ENCODE data around the gene BLVRB. TPM values are rescaled to one million over a fixed set of nuclear protein-coding genes. Genes with fewer than 3 reads are reported as not detected.

The BLVRB gene
- total RNA-seq, 1 donor from 2014 or later: 3.1 TPM

DNA sequence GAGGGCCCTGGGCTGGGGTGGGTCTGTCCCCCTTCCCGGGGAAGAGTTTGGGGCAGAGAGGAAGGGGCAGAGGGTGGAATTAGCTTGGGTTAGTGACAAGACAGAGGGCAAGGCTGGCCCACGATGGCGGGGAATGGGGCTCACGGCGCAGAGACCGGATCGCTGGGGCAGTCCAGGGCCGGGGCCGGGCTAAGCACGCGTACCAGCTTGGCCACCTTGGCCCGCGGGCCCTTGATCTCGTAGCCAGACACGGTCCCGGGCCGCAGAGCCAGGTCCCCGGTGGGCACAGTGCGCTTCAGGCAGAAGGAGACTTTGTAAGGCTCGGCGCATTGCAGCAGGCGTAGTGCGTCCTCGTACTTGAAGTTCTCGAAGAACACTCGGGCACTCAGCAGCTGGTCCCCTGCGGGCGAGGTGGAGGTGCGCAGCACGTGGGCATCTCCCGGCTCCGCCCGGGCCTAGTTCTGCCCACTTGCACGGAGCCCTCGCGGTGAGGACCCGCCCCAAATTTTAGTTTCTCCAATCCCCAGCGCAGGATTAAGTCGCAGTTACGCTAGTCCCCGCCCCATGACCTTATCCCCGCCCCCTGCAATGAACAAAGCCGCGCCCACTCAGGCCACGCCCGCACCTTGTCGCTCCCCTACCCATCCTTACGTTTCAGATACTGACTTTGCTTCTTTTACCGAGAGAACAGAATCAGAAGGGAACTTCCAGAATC is 67.0 kb downstream of the BLVRB start:
- H3K27ac Mint-ChIP-seq (ENCODE audit: unreplicated experiment): no peak overlapping the region
- no peak for DNase-seq (ENCODE audit: low read depth, low spot score)

More for the DNA sequence above, 67.0 kb downstream of the BLVRB start:
- Mint-ChIP-seq H3K4me1 (peaks cover 14% of the 10 kb centered on the region), H3K27me3 (ENCODE audit: low read depth) (no peaks in the 10 kb centered on the region), H3K9me3 (no peaks in the 10 kb centered on the region), H3K36me3 (ENCODE audit: low read depth) (no peaks in the 10 kb centered on the region), H3K4me3 (no peak overlapping the region)
- TF ChIP-seq, protein P1, sequence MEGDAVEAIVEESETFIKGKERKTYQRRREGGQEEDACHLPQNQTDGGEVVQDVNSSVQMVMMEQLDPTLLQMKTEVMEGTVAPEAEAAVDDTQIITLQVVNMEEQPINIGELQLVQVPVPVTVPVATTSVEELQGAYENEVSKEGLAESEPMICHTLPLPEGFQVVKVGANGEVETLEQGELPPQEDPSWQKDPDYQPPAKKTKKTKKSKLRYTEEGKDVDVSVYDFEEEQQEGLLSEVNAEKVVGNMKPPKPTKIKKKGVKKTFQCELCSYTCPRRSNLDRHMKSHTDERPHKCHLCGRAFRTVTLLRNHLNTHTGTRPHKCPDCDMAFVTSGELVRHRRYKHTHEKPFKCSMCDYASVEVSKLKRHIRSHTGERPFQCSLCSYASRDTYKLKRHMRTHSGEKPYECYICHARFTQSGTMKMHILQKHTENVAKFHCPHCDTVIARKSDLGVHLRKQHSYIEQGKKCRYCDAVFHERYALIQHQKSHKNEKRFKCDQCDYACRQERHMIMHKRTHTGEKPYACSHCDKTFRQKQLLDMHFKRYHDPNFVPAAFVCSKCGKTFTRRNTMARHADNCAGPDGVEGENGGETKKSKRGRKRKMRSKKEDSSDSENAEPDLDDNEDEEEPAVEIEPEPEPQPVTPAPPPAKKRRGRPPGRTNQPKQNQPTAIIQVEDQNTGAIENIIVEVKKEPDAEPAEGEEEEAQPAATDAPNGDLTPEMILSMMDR (conservative IDR thresholded peaks at IDR 0.05): no peak

Other genes starting within 250 kb of the BLVRB start
- 1.7 and 2.5 TPM in 2 replicates for gene TTC9B, start 247.4 kb downstream of the BLVRB start, total RNA-seq
- gene CCNP, start 239.1 kb downstream of the BLVRB start, total RNA-seq: 0.43 and 0.47 TPM in 2 replicates
- gene AKT2, start 180.4 kb downstream of the BLVRB start, total RNA-seq: 147 and 150 TPM in 2 replicates
- 19.0 and 21.0 TPM in 2 replicates for gene C19orf47, start 117.3 kb downstream of the BLVRB start, total RNA-seq
- gene PLD3, start 117.0 kb downstream of the BLVRB start, total RNA-seq: 200 and 208 TPM in 2 replicates
- gene HIPK4, start 75.6 kb downstream of the BLVRB start, total RNA-seq: 0.11 and 0.30 TPM in 2 replicates
- 2.8 and 2.9 TPM in 2 replicates for gene PRX, start 52.4 kb downstream of the BLVRB start, total RNA-seq
- 3.2 and 3.3 TPM in 2 replicates for gene SERTAD1, start 39.8 kb downstream of the BLVRB start, total RNA-seq
- 22.3 and 25.8 TPM in 2 replicates for gene SERTAD3, start 21.4 kb downstream of the BLVRB start, total RNA-seq
- gene SPTBN4, start 1.3 kb upstream of the BLVRB start, total RNA-seq: 0.40 and 1.1 TPM in 2 replicates
- gene SHKBP1, start 111.1 kb upstream of the BLVRB start, total RNA-seq: 72.0 and 76.3 TPM in 2 replicates
- gene LTBP4, start 135.6 kb upstream of the BLVRB start, total RNA-seq: 125 TPM in 2 replicates
- 21.4 and 26.8 TPM in 2 replicates for gene NUMBL, start 224.9 kb upstream of the BLVRB start, total RNA-seq

Data from neural crest cell (in vitro differentiated cells).